Stomach (tissue), 9 donors: ENCODE results near the gene GLG1. TPM values are rescaled to one million over a fixed set of nuclear protein-coding genes. Genes with fewer than 3 reads are reported as not detected.

Source experiments
- DNase-seq, 2 donors: peaks; one replicate each; pipeline versions ENCODE4 v3.0.0 to v3.0.0-alpha.2; 2013 to 2019
- H3K27ac ChIP-seq, 5 donors: fragments of 200-600 bp in 4 of 5; sonication (generic) in 4 of 5; one replicate each; pipeline ENCODE4 v1.5.1; 2013 to 2019; ENCODE audit warnings: mild to moderate bottlenecking in 1 of 5, moderate library complexity in 1 of 5
- H3K27me3 ChIP-seq, 3 donors: fragments of 200-600 bp; sonication (generic); one replicate each; pipeline ENCODE4 v1.5.1; 2017 to 2019; ENCODE audit warnings: mixed run types in 1 of 3
- H3K36me3 ChIP-seq, 4 donors: fragments of 200-600 bp; sonication (generic); 1 replicate in 3 of 4; 2 replicates in 1 of 4; pipeline ENCODE4 v1.5.1; 2016 to 2019
- H3K4me1 ChIP-seq, 4 donors: fragments of 200-600 bp; sonication (generic); one replicate each; pipeline ENCODE4 v1.5.1; 2016 to 2019
- H3K4me3 ChIP-seq, 4 donors: fragments of 200-600 bp; sonication (generic) in 3 of 4; one replicate each; pipeline ENCODE4 v1.5.1; 2016 to 2019; ENCODE audit warnings: mild to moderate bottlenecking in 1 of 4
- H3K9me3 ChIP-seq, 4 donors: fragments of 200-600 bp; sonication (generic); one replicate each; pipeline ENCODE4 v1.5.1; 2016 to 2019
- EP300 ChIP-seq: sonication (generic); formaldehyde crosslinking; IDR thresholded peaks from one replicate; pipeline ENCODE4 v1.6.1; 2017; ENCODE audit warnings: antibody characterized with exemption
- POLR2A ChIP-seq, 4 donors: fragments of 450-650 bp; IDR thresholded peaks; one replicate each; pipeline ENCODE4 v1.6.1; 2016; ENCODE audit warnings: antibody characterized with exemption in 4 of 4, control low read depth in 2 of 4, mild to moderate bottlenecking in 1 of 4, moderate library complexity in 1 of 4
- POLR2AphosphoS5 ChIP-seq, 3 donors: sonication (generic); formaldehyde crosslinking; IDR thresholded peaks; one replicate each; pipeline ENCODE4 v1.6.1; 2016; ENCODE audit warnings: antibody characterized with exemption in 3 of 3
- WGBS, 5 donors: extraction: QIAGEN DNeasy Blood & Tissue Kit in 3 of 5; methylation state at CpG; one replicate each; pipeline versions ENCODE4 v1.1.5 to v1.1.7; 2013 to 2018; 5-methylcytosine and 5-hydroxymethylcytosine counted together
- intact Hi-C: fragments of 100-400 bp; cut with DNase I; formaldehyde crosslinking; loops from one replicate; pipeline ENCODE4 v1.15.1; 2023; ENCODE audit warnings: low total_unique reads
- polyA plus RNA-seq, 3 donors: library from polyadenylated mRNA; stranded (reverse); fragments of 200-250 nt; gene quantifications; one replicate each; pipeline ENCODE4 v1.2.3, GENCODE V29; 2013
- total RNA-seq, 5 donors: library from RNA; depleted of rRNA; stranded (reverse); fragments of >200 nt; gene quantifications; one replicate each; pipeline versions ENCODE4 v1.1.0 to v1.2.3, GENCODE V29; 2014 to 2016
- TF ChIP-seq, protein P1 (sequence below), 7 experiments: fragments of 450-650 bp in 4 of 7; fragments of 200-600 bp in 3 of 7; sonication (generic) in 3 of 7; IDR thresholded peaks; one replicate each; pipeline ENCODE4 v1.5.1; 2016 to 2019; ENCODE audit warnings: antibody characterized with exemption in 7 of 7, control low read depth in 2 of 7, mild to moderate bottlenecking in 1 of 7
- donor health status: healthy with polysubstance abuse.
- donor health status: Bipolar disorder and iron deficiency.
- donor health status: healthy.

The GLG1 gene
- total and polyA plus RNA-seq, 8 donors = 7.6 to 151 (median 46.3) TPM

GRCh38 chr16:74460542-74460941 lies 146.4 kb downstream of the GLG1 start:
- peak in 1 of 2 donors; percentile 13 for DNase-seq
- intact Hi-C loops = no loop called here
- peaks cover 48 to 100% (median 100%) of the 10 kb centered on the region in 4 donors for H3K36me3 ChIP-seq
- no peak overlapping the region for H3K4me3 ChIP-seq
- no peak for TF ChIP-seq EP300
- TF ChIP-seq POLR2A (IDR thresholded peaks at IDR 0.05) = no peak
- TF ChIP-seq POLR2AphosphoS5 (IDR thresholded peaks at IDR 0.05) = no peak
- TF ChIP-seq, protein P1, sequence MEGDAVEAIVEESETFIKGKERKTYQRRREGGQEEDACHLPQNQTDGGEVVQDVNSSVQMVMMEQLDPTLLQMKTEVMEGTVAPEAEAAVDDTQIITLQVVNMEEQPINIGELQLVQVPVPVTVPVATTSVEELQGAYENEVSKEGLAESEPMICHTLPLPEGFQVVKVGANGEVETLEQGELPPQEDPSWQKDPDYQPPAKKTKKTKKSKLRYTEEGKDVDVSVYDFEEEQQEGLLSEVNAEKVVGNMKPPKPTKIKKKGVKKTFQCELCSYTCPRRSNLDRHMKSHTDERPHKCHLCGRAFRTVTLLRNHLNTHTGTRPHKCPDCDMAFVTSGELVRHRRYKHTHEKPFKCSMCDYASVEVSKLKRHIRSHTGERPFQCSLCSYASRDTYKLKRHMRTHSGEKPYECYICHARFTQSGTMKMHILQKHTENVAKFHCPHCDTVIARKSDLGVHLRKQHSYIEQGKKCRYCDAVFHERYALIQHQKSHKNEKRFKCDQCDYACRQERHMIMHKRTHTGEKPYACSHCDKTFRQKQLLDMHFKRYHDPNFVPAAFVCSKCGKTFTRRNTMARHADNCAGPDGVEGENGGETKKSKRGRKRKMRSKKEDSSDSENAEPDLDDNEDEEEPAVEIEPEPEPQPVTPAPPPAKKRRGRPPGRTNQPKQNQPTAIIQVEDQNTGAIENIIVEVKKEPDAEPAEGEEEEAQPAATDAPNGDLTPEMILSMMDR (IDR thresholded peaks at IDR 0.05) = no peak
- WGBS, 5 donors = 41 to 70% (median 59%) methylated on average over 7 of the region's 7 CpGs
- no peaks in the 10 kb centered on the region for H3K4me1 ChIP-seq
- peak overlapping the region in 1 of 5 donors; percentile 4 for H3K27ac ChIP-seq
- no peaks in the 10 kb centered on the region for H3K9me3 ChIP-seq
- H3K27me3 ChIP-seq = no peaks in the 10 kb centered on the region

DNA sequence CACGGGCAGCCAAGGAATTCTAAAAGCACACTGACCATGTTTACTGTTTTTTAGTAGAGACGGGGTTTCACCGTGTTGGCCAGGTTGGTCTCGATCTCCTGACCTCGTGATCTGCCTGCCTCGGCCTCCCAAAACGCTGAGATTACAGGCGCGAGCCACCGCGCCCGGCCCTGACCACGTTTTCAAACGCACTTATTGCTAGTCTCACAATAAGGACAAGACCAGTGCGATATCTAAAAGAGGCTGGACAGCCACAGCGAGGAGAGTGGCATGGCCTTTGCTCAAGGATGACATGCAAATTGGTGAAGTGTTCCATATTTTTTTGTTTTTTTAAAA lies 150.7 kb downstream of the GLG1 start:
- H3K4me1 ChIP-seq = no peaks in the 10 kb centered on the region
- no peak for TF ChIP-seq POLR2A (IDR thresholded peaks at IDR 0.05)
- TF ChIP-seq, protein P1 (IDR thresholded peaks at IDR 0.05) = no peak
- TF ChIP-seq POLR2AphosphoS5 (IDR thresholded peaks at IDR 0.05) = no peak
- no peak for TF ChIP-seq EP300
- no peaks in the 10 kb centered on the region for H3K9me3 ChIP-seq
- H3K36me3 ChIP-seq = peaks cover 32 to 99% (median 97%) of the 10 kb centered on the region in 4 donors
- WGBS, 5 donors = 94 to 96% (median 94%) methylated on average over 16 of the region's 16 CpGs
- H3K4me3 ChIP-seq = no peak overlapping the region
- intact Hi-C loops = no loop called here
- DNase-seq = no peak
- no peak overlapping the region for H3K27ac ChIP-seq
- no peaks in the 10 kb centered on the region for H3K27me3 ChIP-seq

DNA sequence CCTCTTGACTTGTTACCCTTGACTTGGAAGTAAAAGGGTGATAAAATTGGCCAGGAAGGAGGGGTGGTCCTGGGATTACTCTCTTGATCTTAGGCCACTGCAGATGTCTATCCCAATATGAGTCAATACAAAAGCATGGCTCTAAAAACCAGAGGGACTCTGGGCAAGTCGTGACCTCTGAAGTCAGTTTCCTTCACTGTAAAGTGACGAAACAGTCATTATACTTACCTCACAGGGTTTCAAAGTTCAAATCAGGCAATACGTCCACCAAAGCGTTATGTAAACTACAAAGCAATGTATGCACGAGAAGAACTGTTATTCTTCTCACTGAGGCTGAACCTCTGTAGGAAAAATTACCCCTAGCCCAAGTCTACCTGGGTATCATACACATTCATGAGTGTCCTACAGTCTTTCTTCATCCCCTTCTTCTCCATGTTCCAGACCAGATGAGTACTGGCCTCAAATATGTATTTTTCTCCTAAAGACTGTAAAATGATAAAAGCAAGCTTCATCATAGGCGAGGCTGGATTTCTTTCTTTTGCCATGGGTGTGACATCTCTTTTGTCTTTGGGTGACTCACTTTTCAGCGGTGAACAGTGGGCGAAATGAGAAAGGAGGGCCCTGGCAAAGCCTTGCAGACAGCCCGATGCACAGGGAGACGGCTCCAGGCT lies 151.2 kb downstream of the GLG1 start:
- Histone ChIP-seq H3K27ac (no peak overlapping the region), H3K9me3 (no peaks in the 10 kb centered on the region), H3K4me3 (no peak overlapping the region), H3K36me3 (peaks cover 36 to 99% (median 97%) of the 10 kb centered on the region in 4 donors), H3K4me1 (no peaks in the 10 kb centered on the region), H3K27me3 (no peaks in the 10 kb centered on the region)
- 82 to 94% (median 90%) methylated on average over 10 of the region's 10 CpGs for WGBS, 5 donors
- no peak for TF ChIP-seq POLR2A (IDR thresholded peaks at IDR 0.05)
- TF ChIP-seq, protein P1 (IDR thresholded peaks at IDR 0.05) = no peak
- no peak for TF ChIP-seq EP300
- TF ChIP-seq POLR2AphosphoS5 (IDR thresholded peaks at IDR 0.05) = no peak
- no peak for DNase-seq
- intact Hi-C loops = no loop called here

- intact Hi-C loops = no loop called here
- no peak overlapping the region for H3K4me3 ChIP-seq
- WGBS, 5 donors = 84 to 90% (median 88%) methylated on average over 6 to 7 of the region's 7 CpGs
- no peak for DNase-seq
- H3K27me3 ChIP-seq = no peaks in the 10 kb centered on the region
- peaks cover 0 to 4% (median under 1%) of the 10 kb centered on the region in 4 donors for H3K4me1 ChIP-seq
- no peaks in the 10 kb centered on the region for H3K9me3 ChIP-seq
- no peak overlapping the region for H3K27ac ChIP-seq
- H3K36me3 ChIP-seq = peaks cover 36 to 99% (median 96%) of the 10 kb centered on the region in 4 donors
- TF ChIP-seq POLR2AphosphoS5 (IDR thresholded peaks at IDR 0.05) (no peak), POLR2A (IDR thresholded peaks at IDR 0.05) (no peak)
Observed at GRCh38 chr16:74455213-74455612, 151.7 kb downstream of the GLG1 start.
